ENCODE data around the gene ARFGEF3.

GRCh38 chr6:138248878-138249277, 87.1 kb downstream of the ARFGEF3 start:
- TF ChIP-seq CTCF (IDR thresholded peaks at IDR 0.05; ENCODE audit: insufficient read depth, low read depth, low read length) (no peak), EZH2 (IDR thresholded peaks at IDR 0.05; ENCODE audit: insufficient read depth, low read length) (no peak)

All from astrocyte (in vitro differentiated cells and primary cell).